Stimulated activated CD8-positive, alpha-beta memory T cell treated with anti-CD3 and anti-CD28 coated beads, Interleukin-15, amount 100 ng/mL, for 1 hour (primary cell): Measurements from ENCODE around the gene NACA.
A peak's percentile ranks its signal among the peaks of the same experiment; 100 is the strongest.

ENCODE experiments used
- DNase-seq: peaks from one replicate; pipeline ENCODE4 v3.0.0-alpha.2; 2020; ENCODE audit warnings: low read depth

NACA gene

GRCh38 chr12:56687223-56688128 lies 37.6 kb downstream of the NACA start:
- peak; percentile 20 for DNase-seq

- no peak for DNase-seq
These were observed 40.2 kb downstream of the NACA start for GRCh38 chr12:56684745-56685359.

- DNase-seq, result no peak
These were observed 42.8 kb downstream of the NACA start for GRCh38 chr12:56682323-56682722.

GRCh38 chr12:56679883-56680575 lies 45.1 kb downstream of the NACA start:
- DNase-seq, result no peak

GRCh38 chr12:56678852-56679251 lies 46.2 kb downstream of the NACA start:
- no peak for DNase-seq

GRCh38 chr12:56677680-56678079 lies 47.4 kb downstream of the NACA start:
- DNase-seq, result no peak

- DNase-seq, result no peak
These were observed 48.1 kb downstream of the NACA start for GRCh38 chr12:56676851-56677580.

GRCh38 chr12:56671608-56672007 lies 53.5 kb downstream of the NACA start:
- DNase-seq, result no peak

- DNase-seq, result no peak
These were observed 54.3 kb downstream of the NACA start for GRCh38 chr12:56670836-56671235.

GRCh38 chr12:56668197-56668457 lies 57.0 kb downstream of the NACA start:
- no peak for DNase-seq
